HG02981 (cell line): ENCODE measurements around the gene FAM184A.

ENCODE experiments used
- ATAC-seq: cut with Tn5 transposase; IDR thresholded peaks from one replicate; pipeline ENCODE4 v1.9.1; 2021; ENCODE audit warnings: mild to moderate bottlenecking, moderate library complexity; ENCODE audit not compliant: unreplicated experiment

Gene FAM184A

GRCh38 chr6:119060255-119060907, 18.1 kb downstream of the FAM184A start:
- ATAC-seq: no peak

GRCh38 chr6:119055069-119055468, 23.4 kb downstream of the FAM184A start:
- ATAC-seq: no peak

- no peak for ATAC-seq
Measured at GRCh38 chr6:119052987-119053386, 25.5 kb downstream of the FAM184A start.

GRCh38 chr6:119052292-119052889, 26.1 kb downstream of the FAM184A start:
- no peak for ATAC-seq

GRCh38 chr6:119044255-119044654, 34.2 kb downstream of the FAM184A start:
- no peak for ATAC-seq

- ATAC-seq: no peak
Measured at GRCh38 chr6:119043783-119044182, 34.7 kb downstream of the FAM184A start.

GRCh38 chr6:119043265-119043664, 35.2 kb downstream of the FAM184A start:
- ATAC-seq: no peak

- no peak for ATAC-seq
Measured at GRCh38 chr6:119040636-119041035, 37.8 kb downstream of the FAM184A start.

- ATAC-seq: no peak
Measured at GRCh38 chr6:119040229-119040628, 38.2 kb downstream of the FAM184A start.

- no peak for ATAC-seq
Measured at GRCh38 chr6:119037941-119038623, 40.4 kb downstream of the FAM184A start.

GRCh38 chr6:119037264-119037663, 41.2 kb downstream of the FAM184A start:
- no peak for ATAC-seq

- no peak for ATAC-seq
Measured at GRCh38 chr6:119036081-119036480, 42.4 kb downstream of the FAM184A start.

- ATAC-seq: no peak
Measured at GRCh38 chr6:119035459-119035858, 43.0 kb downstream of the FAM184A start.

- no peak for ATAC-seq
Measured at GRCh38 chr6:119034827-119035458, 43.5 kb downstream of the FAM184A start.

- ATAC-seq: no peak
Measured at GRCh38 chr6:119032428-119032827, 46.0 kb downstream of the FAM184A start.

GRCh38 chr6:119030759-119031158, 47.7 kb downstream of the FAM184A start:
- no peak for ATAC-seq

- no peak for ATAC-seq
Measured at GRCh38 chr6:119028091-119028490, 50.4 kb downstream of the FAM184A start.

GRCh38 chr6:119027465-119027864, 51.0 kb downstream of the FAM184A start:
- ATAC-seq: no peak

GRCh38 chr6:119026822-119027221, 51.6 kb downstream of the FAM184A start:
- ATAC-seq: no peak

- no peak for ATAC-seq
Measured at GRCh38 chr6:119025793-119026192, 52.7 kb downstream of the FAM184A start.

GRCh38 chr6:119024111-119024510, 54.4 kb downstream of the FAM184A start:
- ATAC-seq: no peak

- ATAC-seq: no peak
Measured at GRCh38 chr6:119022796-119023195, 55.7 kb downstream of the FAM184A start.
